ENCODE data around the gene APC2.
"Not testable (repeated sequence)": the region's sequence is repeated elsewhere in the genome, so short reads cannot be mapped to it uniquely, and the experiment has no call there.

APC2 gene

GRCh38 chr19:1470305-1471009, 20.5 kb downstream of the APC2 start:
- peak overlapping the region; percentile 35 to 54 for H3K4me3 ChIP-seq (ENCODE audit: low read length in 2 of 2)
- no peak overlapping the region for H3K9ac ChIP-seq (ENCODE audit: low read length in 2 of 2)
- peaks cover 49 to 74% of the 10 kb centered on the region in 2 donors for H3K27me3 ChIP-seq (ENCODE audit: control insufficient read depth in 1 of 2, insufficient read depth in 2 of 2, low read length in 2 of 2)

GRCh38 chr19:1471010-1471514, 21.1 kb downstream of the APC2 start:
- H3K9ac ChIP-seq (ENCODE audit: low read length in 2 of 2) = no peak overlapping the region
- H3K9me3 ChIP-seq (ENCODE audit: control insufficient read depth in 2 of 2, low read length in 2 of 2) = no peaks in the 10 kb centered on the region
- H3K4me1 ChIP-seq (ENCODE audit: control insufficient read depth, insufficient read depth, low read length) = peaks cover 54% of the 10 kb centered on the region
- H3K36me3 ChIP-seq (ENCODE audit: control insufficient read depth in 2 of 2, insufficient read depth in 2 of 2, low read length in 2 of 2) = peaks cover 0 to 4% of the 10 kb centered on the region in 2 donors
- peaks cover 47 to 68% of the 10 kb centered on the region in 2 donors for H3K27me3 ChIP-seq (ENCODE audit: control insufficient read depth in 1 of 2, insufficient read depth in 2 of 2, low read length in 2 of 2)
- no peak overlapping the region for H3K27ac ChIP-seq (ENCODE audit: low read length)
- peak overlapping the region; percentile 35 to 54 for H3K4me3 ChIP-seq (ENCODE audit: low read length in 2 of 2)

More at GRCh38 chr19:1470305-1471009, 20.5 kb downstream of the APC2 start:
- H3K27ac ChIP-seq (ENCODE audit: low read length) = no peak overlapping the region
- no peaks in the 10 kb centered on the region for H3K36me3 ChIP-seq (ENCODE audit: control insufficient read depth in 2 of 2, insufficient read depth in 2 of 2, low read length in 2 of 2)
- no peaks in the 10 kb centered on the region for H3K9me3 ChIP-seq (ENCODE audit: control insufficient read depth in 2 of 2, low read length in 2 of 2)
- H3K4me1 ChIP-seq (ENCODE audit: control insufficient read depth, insufficient read depth, low read length) = peaks cover 57% of the 10 kb centered on the region

GRCh38 chr19:1471515-1472160, 21.7 kb downstream of the APC2 start:
- Histone ChIP-seq H3K27ac (ENCODE audit: low read length) (no peak overlapping the region), H3K4me3 (ENCODE audit: low read length in 2 of 2) (no peak overlapping the region), H3K9me3 (ENCODE audit: control insufficient read depth in 2 of 2, low read length in 2 of 2) (no peaks in the 10 kb centered on the region), H3K9ac (ENCODE audit: low read length in 2 of 2) (no peak overlapping the region), H3K27me3 (ENCODE audit: control insufficient read depth in 1 of 2, insufficient read depth in 2 of 2, low read length in 2 of 2) (peaks cover 42 to 63% of the 10 kb centered on the region in 2 donors), H3K4me1 (ENCODE audit: control insufficient read depth, insufficient read depth, low read length) (peaks cover 53% of the 10 kb centered on the region), H3K36me3 (ENCODE audit: control insufficient read depth in 2 of 2, insufficient read depth in 2 of 2, low read length in 2 of 2) (peaks cover 4% of the 10 kb centered on the region in 2 donors)

- Histone ChIP-seq H3K4me3 (ENCODE audit: low read length in 2 of 2) (no peak overlapping the region), H3K9me3 (ENCODE audit: control insufficient read depth in 2 of 2, low read length in 2 of 2) (no peaks in the 10 kb centered on the region), H3K27ac (ENCODE audit: low read length) (no peak overlapping the region), H3K27me3 (ENCODE audit: control insufficient read depth in 1 of 2, insufficient read depth in 2 of 2, low read length in 2 of 2) (peaks cover 39 to 54% of the 10 kb centered on the region in 2 donors), H3K9ac (ENCODE audit: low read length in 2 of 2) (no peak overlapping the region), H3K36me3 (ENCODE audit: control insufficient read depth in 2 of 2, insufficient read depth in 2 of 2, low read length in 2 of 2) (peaks cover 4% of the 10 kb centered on the region in 2 donors), H3K4me1 (ENCODE audit: control insufficient read depth, insufficient read depth, low read length) (peaks cover 48% of the 10 kb centered on the region)
Observed at GRCh38 chr19:1472231-1473084, 22.5 kb downstream of the APC2 start.

GRCh38 chr19:1473085-1473851, 23.3 kb downstream of the APC2 start:
- peaks cover 45% of the 10 kb centered on the region for H3K4me1 ChIP-seq (ENCODE audit: control insufficient read depth, insufficient read depth, low read length)
- no peak overlapping the region for H3K4me3 ChIP-seq (ENCODE audit: low read length in 2 of 2)
- H3K27ac ChIP-seq (ENCODE audit: low read length) = no peak overlapping the region
- no peaks in the 10 kb centered on the region for H3K9me3 ChIP-seq (ENCODE audit: control insufficient read depth in 2 of 2, low read length in 2 of 2)
- H3K9ac ChIP-seq (ENCODE audit: low read length in 2 of 2) = no peak overlapping the region
- H3K36me3 ChIP-seq (ENCODE audit: control insufficient read depth in 2 of 2, insufficient read depth in 2 of 2, low read length in 2 of 2) = peaks cover 4% of the 10 kb centered on the region in 2 donors
- H3K27me3 ChIP-seq (ENCODE audit: control insufficient read depth in 1 of 2, insufficient read depth in 2 of 2, low read length in 2 of 2) = peaks cover 37 to 46% of the 10 kb centered on the region in 2 donors

- H3K9me3 ChIP-seq (ENCODE audit: control insufficient read depth in 2 of 2, low read length in 2 of 2) = no peaks in the 10 kb centered on the region
- no peak overlapping the region for H3K4me3 ChIP-seq (ENCODE audit: low read length in 2 of 2)
- peaks cover 34 to 41% of the 10 kb centered on the region in 2 donors for H3K27me3 ChIP-seq (ENCODE audit: control insufficient read depth in 1 of 2, insufficient read depth in 2 of 2, low read length in 2 of 2)
- H3K9ac ChIP-seq (ENCODE audit: low read length in 2 of 2) = no peak overlapping the region
- peaks cover 4% of the 10 kb centered on the region in 2 donors for H3K36me3 ChIP-seq (ENCODE audit: control insufficient read depth in 2 of 2, insufficient read depth in 2 of 2, low read length in 2 of 2)
- no peak overlapping the region for H3K27ac ChIP-seq (ENCODE audit: low read length)
- H3K4me1 ChIP-seq (ENCODE audit: control insufficient read depth, insufficient read depth, low read length) = peaks cover 43% of the 10 kb centered on the region
Observed at GRCh38 chr19:1474011-1474764, 24.3 kb downstream of the APC2 start.

GRCh38 chr19:1474765-1475351, 24.9 kb downstream of the APC2 start:
- Histone ChIP-seq H3K36me3 (ENCODE audit: control insufficient read depth in 2 of 2, insufficient read depth in 2 of 2, low read length in 2 of 2) (peaks cover 4% of the 10 kb centered on the region in 2 donors), H3K4me1 (ENCODE audit: control insufficient read depth, insufficient read depth, low read length) (peaks cover 45% of the 10 kb centered on the region), H3K9me3 (ENCODE audit: control insufficient read depth in 2 of 2, low read length in 2 of 2) (no peaks in the 10 kb centered on the region), H3K4me3 (ENCODE audit: low read length in 2 of 2) (no peak overlapping the region), H3K9ac (ENCODE audit: low read length in 2 of 2) (no peak overlapping the region), H3K27ac (ENCODE audit: low read length) (no peak overlapping the region), H3K27me3 (ENCODE audit: control insufficient read depth in 1 of 2, insufficient read depth in 2 of 2, low read length in 2 of 2) (peaks cover 33 to 37% of the 10 kb centered on the region in 2 donors)

GRCh38 chr19:1475751-1476437, 26.0 kb downstream of the APC2 start:
- Histone ChIP-seq H3K4me3 (ENCODE audit: low read length in 2 of 2) (no peak overlapping the region), H3K27ac (ENCODE audit: low read length) (no peak overlapping the region), H3K27me3 (ENCODE audit: control insufficient read depth in 1 of 2, insufficient read depth in 2 of 2, low read length in 2 of 2) (peaks cover 27% of the 10 kb centered on the region in 2 donors), H3K9me3 (ENCODE audit: control insufficient read depth in 2 of 2, low read length in 2 of 2) (no peaks in the 10 kb centered on the region), H3K36me3 (ENCODE audit: control insufficient read depth in 2 of 2, insufficient read depth in 2 of 2, low read length in 2 of 2) (peaks cover 4% of the 10 kb centered on the region in 2 donors), H3K4me1 (ENCODE audit: control insufficient read depth, insufficient read depth, low read length) (peaks cover 35% of the 10 kb centered on the region), H3K9ac (ENCODE audit: low read length in 2 of 2) (no peak overlapping the region)

- not testable (repeated sequence) for H3K9me3 ChIP-seq (ENCODE audit: control insufficient read depth in 2 of 2, low read length in 2 of 2); H3K9ac ChIP-seq (ENCODE audit: low read length in 2 of 2); H3K4me3 ChIP-seq (ENCODE audit: low read length in 2 of 2); H3K36me3 ChIP-seq (ENCODE audit: control insufficient read depth in 2 of 2, insufficient read depth in 2 of 2, low read length in 2 of 2); H3K27ac ChIP-seq (ENCODE audit: low read length)
- peaks cover 15% of the 10 kb centered on the region in 2 donors for H3K27me3 ChIP-seq (ENCODE audit: control insufficient read depth in 1 of 2, insufficient read depth in 2 of 2, low read length in 2 of 2)
- peaks cover 23% of the 10 kb centered on the region for H3K4me1 ChIP-seq (ENCODE audit: control insufficient read depth, insufficient read depth, low read length)
Observed at GRCh38 chr19:1477056-1477455, 27.1 kb downstream of the APC2 start.
